HG02885 (cell line): ENCODE results near the gene LRCH4.
"Not testable (repeated sequence)": the region's sequence is repeated elsewhere in the genome, so short reads cannot be mapped to it uniquely, and the experiment has no call there.

Experiments
- ATAC-seq: cut with Tn5 transposase; IDR thresholded peaks from one replicate; pipeline ENCODE4 v1.9.1; 2021; ENCODE audit warnings: mild to moderate bottlenecking; ENCODE audit not compliant: unreplicated experiment, poor library complexity

Gene LRCH4

DNA sequence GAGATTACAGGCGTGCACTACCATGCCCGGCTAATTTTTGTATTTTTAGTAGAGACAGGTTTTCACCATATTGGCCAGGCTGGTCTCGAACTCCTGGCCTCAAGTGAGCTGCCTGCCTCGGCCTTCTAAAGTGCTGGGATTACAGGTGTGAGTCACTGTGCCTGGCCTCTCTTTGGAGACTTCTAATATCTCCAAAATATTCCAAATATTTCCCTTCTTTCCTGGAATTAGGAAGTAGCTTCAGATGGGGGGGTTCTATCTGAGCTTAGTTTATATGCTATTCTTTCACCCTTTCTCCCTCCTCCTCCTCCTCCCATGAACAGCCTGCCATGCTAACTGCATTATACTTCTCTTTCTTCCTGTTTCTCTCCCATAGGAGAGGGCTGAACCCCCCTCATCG, 37.5 kb downstream of the LRCH4 start:
- ATAC-seq, result not testable (repeated sequence)

DNA sequence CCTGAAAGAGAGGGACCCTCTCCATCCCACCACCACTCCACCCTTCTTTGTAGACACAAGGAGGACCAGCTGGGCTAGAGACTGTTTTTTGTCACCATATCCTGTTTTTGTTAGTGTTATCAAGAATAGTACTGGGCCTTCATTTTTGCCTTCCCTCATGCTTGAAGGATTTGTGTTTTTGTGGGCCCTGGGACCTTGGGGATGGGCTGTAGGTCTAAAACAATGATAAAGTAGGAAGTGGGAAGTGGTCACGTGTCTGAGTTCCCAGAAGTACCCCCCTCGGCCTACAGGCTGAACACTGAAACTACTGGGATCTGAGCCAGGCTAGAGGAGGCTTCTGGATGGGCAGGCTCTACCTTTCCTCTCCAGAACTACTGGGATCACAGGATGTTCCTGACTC, 38.1 kb downstream of the LRCH4 start:
- no peak for ATAC-seq

DNA sequence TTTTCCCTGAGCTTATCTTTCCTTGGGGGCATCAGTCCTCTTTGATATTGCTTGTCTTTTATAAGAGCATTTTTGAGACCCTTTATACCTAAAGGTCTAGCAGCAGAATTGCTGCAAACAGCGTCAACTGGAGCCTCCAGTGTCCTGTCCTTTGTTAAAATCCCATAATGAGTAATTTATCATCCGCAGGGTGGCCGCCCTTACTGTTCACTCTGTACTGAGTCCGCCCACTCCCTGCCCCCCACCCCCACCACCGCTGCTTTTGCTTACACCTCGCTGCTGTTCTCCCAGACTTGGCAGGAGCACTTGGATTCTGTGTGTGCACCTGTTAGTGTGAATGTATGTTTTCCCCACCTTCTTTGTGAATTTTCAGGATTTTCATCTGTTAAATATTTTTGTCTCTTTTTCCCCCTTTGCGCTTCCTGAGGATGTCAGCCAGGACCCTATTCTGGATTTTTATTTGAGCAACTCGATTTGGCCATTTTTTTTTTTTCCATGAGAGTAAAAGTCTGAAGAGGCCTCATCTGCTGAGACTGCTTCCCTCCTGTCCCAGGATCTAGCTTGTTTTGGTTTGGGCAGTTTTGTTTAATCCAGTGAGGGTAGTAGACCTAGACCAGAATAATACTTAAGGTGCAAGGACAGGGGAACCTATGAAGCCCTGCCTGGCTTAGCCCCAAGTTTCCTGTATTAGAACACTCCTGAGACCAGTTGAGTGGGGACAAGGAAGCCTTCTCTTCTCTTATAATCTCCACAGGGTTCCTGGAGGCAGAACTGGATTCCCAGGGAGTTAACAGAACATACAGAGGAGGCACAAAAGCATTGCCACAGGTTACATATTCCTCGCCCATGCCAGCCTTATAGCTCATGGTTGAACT, 38.8 kb downstream of the LRCH4 start:
- no peak for ATAC-seq

DNA sequence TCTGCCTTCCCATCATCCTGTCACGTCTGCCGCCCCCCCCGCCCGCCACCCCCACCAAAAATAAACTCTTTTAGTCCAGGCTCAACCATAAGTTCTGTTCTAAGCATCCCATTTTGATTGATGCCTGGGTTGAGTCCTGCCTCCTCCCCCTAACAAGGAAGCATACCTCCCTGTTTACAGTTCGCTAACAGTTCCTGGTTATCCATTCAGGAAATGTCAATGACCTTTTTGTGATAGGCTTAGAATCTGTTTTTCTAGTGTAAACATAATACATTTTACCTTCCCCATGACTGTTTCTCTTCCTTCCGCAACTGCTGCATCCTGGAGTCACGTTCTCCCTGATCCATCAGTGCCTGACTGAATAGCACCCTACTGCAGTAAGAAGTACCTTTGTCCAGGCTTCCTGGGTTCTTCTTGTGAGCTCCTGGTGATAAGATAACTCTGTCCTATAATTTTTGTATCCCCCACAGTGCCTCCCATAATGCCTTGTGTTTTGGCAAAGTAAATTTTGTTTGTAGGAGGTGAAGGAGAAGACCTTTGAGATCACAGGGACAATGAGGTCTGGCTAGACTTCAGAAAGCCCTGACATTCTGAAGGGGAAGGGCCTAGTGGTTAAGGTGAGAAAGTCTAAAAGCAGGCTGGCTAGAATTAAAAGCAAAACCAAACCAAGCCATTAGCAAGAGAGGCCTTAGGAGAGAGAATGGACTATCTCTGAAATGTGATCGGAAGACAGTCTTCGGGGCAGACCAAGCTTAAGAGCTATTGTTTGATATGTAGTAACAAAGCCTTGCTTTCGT, 39.6 kb downstream of the LRCH4 start:
- ATAC-seq, result peak; percentile 43

DNA sequence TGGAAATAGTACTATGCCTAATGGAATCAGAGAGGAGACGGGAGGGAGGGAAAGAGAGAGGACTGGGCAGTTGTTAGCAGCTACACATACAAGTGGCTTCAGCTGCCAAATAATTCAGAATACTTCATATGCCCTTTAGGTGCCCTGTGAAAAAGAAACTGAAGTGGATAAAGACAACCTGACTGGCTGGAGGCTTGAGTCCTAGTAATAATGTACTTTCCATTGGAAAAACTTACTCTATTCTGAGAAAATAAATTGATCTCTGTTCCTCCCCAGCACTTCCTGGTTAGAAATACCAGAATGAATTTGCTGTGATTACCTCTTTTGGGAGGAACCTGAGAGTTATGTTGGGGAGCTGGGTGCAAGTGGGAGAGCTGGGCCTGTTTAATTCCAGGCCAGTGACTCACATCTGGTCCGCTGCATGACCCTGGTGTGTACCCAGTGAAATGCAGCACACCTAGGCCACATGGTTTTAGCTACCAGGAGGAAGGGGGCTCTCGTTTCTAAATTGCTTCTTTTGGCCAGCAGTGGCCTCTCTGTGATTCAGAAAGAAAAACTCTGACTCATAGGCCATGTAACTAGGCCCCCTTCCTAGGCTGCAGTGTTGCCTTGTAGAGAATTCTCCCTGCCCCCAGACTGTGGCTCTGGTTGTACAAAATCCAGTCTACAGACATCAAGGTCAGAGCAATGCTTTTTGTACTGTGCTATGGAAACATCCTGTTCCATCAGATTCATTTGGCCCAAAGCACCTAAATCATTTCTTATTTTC, 40.4 kb downstream of the LRCH4 start:
- ATAC-seq, result peak; percentile 53

DNA sequence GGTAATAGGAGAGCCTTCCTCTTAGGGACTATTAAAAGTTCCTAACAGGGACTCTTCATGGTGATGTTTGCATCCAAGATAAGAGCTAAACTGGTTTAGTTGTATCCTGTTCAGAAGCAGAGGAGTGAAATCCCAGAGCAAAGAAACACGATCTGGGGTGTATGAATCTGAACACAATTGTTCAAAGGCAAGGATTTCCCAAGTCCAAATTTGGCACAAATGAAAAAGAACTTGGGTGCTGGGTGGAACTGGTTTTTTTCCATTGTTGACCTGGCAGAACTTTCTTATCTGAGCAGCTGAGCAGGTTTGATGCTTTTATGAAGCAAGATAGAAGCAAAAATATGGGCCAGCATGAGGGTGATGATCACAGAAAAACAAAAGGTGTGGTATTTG, 41.0 kb downstream of the LRCH4 start:
- ATAC-seq, result no peak

DNA sequence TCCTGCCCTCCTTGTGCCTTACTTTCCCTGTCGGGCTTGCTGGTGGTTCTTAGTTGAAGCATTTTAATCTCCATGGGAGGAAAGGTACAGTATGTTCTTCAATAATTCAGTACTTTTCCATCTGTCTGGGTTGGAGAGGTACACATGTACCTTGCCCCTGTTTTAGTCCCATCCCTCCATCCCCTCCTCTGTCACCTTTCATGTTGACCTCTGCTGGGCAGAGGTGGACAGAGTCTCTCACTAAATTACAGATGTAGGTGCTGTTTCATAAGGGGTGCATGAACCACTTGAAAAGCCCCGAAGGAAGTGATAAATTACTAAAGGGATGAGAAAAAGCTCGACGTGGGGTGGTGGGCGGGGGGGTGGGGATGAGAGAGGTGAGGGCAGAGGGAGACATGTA, 41.5 kb downstream of the LRCH4 start:
- no peak for ATAC-seq

DNA sequence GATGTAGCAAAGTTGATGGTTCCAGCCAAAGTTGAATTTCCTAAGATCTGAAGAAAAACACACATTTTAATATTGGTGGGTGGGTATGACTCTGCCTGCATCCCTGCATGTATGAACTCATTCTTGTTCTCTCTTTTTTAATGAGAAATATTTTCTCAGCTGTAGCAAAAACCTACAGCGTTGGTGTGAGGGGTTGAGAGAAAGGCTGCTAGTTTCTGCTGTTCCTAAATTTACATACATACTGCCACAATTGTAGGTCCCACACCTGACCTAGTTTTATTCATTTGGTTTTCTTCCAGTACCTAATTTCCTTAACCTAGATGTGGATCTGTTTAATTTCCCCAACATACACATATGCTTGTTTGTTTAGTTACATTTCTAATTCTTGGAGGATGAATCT, 42.3 kb downstream of the LRCH4 start:
- no peak for ATAC-seq

DNA sequence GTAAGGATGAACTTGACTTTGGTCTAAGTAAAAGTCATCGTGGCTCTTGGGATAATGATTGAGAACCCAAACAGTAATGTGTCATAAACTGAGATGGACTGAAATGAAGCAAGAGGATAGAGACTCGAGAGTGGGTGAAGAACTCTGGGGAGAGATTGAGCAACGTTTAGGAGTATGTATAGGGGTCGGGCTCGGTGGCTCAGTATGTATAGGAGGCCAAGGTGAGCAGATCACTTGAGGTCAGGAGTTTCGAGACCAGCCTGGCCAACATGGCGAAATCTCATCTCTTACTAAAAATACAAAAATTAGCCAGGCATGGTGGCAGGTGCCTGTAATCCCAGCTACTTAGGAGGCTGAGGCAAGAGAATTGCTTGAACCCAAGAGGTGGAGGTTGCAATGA, 44.6 kb downstream of the LRCH4 start:
- not testable (repeated sequence) for ATAC-seq

DNA sequence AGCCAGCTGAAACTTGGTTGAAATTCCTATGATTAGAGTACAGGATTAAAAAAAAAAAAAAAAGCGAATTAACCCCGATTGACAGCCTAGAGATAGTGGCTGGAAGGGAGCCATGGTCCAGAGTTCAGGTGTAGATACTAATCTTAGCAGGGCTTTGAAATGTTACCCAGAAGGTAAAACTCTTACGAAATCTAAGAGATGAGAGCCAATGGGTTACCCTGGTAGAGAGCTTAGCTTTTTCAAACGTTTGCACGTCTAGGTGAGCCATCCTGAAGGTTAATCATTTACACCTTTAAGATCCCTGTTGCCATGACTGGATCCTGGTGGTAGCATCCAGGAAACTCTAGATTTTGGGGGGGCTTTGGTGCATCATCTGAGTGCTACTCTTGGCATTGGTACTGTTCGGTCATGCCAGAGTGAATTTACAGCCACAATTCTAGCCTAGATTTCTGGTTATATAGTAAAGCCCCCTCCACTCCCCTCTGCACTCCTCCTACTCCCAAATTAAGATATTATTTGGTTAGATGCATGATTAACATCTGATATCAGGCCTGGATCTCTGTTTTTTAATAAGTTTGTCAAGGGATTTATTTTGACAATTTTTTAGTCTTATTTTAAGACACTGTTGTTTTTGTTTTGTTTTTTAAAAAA, 45.7 kb downstream of the LRCH4 start:
- no peak for ATAC-seq

DNA sequence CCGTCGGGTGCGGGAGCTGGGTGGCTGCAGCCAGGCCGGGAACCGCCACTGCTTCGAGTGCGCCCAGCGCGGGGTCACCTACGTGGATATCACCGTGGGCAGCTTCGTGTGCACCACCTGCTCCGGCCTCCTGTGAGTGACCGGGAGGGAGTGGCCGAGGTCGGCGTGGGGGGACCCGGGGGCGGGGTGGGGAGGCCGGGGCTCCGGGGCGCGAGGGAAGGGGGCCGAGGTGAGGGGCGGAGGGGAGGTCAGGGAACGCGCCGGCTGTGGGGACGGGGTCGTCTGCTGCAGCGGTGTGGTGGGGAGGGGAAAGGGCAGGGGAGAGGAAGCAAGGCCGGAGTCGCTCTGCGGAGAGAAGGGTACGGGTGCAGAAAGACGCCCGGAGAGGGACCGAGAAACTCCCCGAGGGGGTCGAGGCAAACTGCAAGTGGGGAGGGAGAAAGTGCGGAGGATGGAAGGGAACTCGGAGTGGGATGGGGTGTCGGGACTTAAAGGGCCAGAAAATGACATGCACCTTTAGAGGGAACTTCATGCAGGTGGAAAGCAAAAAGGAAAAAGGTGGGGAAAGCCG, 46.4 kb downstream of the LRCH4 start:
- ATAC-seq, result no peak

DNA sequence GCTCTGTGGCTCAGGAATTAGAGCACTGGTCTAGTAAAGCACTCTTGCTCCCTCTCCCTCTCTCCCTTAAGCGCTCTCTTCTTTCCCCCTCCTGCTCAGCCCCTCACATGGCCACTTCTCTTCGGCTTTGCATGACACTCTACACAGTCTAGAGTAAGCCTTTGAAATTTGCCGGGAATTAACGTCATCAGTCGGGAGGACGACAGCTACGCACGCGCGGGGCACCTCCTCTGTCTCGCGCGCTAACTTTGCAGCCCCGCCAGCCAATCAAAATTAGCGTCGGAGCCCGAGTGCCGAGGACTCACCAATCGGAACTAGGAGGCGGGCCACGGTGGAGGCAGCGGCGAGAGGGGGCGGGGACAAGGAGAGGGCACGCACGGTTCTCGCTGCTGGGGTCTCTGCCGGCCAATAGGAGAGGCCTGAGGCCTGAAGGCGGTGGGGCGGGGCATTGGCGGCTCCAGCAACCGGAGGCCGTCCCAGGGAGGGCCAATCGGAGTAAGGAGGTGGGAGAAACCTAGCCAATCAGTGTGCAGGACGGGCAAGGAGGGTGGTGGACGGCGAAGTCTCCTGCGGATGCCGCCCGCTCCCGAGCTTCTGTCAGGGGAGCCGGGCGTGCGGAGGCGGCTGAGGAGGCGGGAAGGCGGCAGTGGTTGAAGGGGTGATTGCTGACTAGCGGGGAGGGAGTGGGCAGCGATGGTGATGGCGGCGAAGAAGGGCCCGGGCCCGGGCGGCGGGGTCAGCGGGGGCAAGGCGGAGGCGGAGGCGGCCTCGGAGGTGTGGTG, 47.1 kb downstream of the LRCH4 start, which contains the start of gene AGFG2:
AGFG2 (plus strand) TSS at position 550 of the 782 bp plus-strand sequence; CDS start at position 694, 144 bp downstream.
- ATAC-seq, result peak; percentile 94

DNA sequence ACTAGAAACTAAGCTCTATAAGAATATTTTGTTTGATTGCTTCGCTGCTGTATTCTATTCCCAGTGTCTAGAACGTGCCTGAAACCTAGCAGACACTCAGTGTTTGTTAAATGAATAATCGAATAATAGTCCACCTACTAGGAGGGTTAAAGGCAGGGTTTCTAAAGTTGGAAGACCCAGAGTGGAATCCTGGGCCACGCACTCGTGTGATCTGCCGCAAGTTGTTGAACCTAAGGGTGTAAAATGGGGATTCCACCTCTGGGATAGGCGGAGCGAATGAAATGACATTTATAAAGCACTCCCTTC, 47.6 kb downstream of the LRCH4 start:
- no peak for ATAC-seq

DNA sequence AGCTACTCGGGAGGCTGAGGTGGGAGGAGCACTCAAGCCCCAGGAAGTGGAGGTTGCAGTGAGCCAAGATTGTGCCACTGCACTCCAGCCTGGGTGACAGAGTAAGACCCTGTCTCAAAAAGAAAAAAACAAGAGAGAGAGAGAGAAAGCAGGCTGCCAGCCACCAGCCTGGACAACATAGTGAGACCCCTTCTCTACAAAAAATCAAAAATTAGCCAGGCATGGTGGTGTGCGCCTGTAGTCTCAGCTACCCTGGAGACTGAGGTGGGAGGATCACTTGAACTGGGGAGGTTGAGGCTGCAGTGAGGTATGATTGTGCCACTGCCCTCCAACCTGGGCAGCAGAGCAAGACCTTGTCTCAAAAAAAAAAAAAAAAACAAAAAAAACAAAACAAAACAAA, 49.2 kb downstream of the LRCH4 start:
- not testable (repeated sequence) for ATAC-seq

DNA sequence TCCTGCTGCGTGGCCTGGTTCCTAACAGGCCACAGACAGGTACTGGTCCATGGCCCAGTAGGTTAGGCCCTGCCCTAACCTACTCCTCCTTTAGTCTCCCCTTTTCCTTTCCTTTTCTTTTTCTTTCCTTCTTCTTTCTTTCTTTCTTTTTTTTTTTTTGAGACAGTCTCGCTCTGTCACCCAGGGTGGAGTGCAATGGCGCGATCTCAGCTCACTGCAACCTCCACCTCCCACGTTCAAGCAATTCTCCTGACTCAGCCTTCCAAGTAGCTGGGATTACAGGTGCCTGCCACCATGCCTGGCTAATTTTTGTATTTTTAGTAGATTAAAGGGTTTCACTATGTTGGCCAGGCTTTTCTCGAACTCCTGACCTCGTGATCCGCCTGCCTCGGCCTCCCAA, 49.9 kb downstream of the LRCH4 start:
- not testable (repeated sequence) for ATAC-seq

DNA sequence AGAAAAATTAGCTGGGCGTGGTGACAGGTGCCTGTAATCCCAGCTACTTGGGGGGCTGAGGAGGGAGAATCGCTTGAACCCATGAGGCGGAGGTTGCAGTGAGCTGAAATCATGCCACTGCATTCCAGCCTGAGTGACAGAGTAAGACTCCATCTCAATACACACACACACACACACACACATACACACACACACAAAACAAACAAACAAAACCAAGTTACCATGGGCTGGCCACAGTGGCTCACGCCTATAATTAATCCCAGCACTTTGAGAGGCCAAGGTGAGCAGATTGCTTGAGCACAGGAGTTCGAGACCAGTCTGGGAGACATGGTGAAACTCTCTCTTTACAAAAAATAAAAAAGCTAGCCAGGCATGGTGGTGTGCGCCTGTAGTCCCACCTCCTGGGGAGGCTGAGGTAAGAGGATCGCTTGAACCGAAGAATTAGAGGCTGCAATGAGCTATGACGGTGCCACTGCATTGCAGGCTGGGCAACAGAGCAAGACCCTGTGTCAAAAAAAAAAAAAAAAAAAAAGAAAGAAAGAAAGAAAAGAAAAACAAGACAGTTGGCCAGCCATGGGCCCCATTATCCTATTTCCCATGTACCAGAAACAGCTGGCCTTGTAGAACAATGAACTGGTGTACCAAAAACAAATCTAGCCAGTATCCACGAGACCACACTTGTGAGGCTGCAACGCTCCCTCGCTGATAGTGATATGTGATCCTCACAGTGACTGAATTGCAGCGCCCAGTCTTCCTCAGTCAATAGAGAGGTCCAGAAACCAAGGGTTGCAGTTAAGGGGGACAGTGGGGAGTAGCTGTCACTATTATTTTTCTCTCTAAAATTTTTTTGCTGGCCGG, 53.5 kb downstream of the LRCH4 start:
- ATAC-seq, result no peak

DNA sequence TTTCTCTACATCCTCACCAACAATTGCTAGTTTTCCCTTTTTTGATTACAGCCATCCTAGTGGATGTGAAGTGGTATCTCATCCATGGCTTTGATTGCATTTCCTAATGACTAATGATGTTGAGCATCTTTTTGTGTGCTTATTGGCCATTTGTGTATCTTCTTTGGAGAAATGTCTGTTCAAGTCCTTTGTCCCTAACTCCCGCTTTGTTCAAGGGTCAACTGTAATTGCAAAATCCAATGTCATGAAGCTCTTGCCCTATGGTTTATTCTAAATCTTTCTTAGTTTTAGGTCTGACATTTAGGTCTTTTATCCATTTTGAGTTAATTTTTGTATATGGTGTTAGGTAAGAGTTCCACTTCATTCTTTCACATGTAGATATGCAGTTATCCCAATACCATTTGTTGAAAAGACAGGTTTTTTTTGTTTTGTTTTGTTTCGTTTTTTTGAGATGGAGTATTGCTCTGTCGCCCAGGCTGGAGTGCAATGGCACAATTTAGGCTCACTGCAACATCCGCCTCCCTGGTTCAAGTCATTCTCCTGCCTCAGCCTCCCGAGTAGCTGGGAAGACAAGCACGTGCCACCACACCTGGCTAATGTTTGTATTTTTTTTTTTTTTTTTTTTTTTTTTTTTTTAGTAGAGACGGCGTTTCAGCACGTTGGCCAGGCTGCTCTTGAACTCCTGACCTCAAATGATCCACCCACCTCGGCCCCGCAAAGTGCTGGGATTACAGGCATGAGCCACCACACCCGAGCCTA, 57.6 kb downstream of the LRCH4 start:
- ATAC-seq, result not testable (repeated sequence)
